Endothelial cell of umbilical vein (primary cell): ENCODE results near the gene PLS1.

Experiments used
- CTCF ChIP-seq, 2 donors: IDR thresholded peaks; 1 replicate in 1 of 2; 2 replicates in 1 of 2; pipeline ENCODE4 v1.5.1; 2011; ENCODE audit warnings: low read length in 2 of 2, mild to moderate bottlenecking in 2 of 2, moderate library complexity in 2 of 2, control low read depth in 1 of 2, inconsistent platforms in 1 of 2, low read depth in 1 of 2; ENCODE audit not compliant: insufficient read depth in 1 of 2; ENCODE audit errors: extremely low read depth in 1 of 2
- GATA2 ChIP-seq: IDR thresholded peaks from 2 replicates; pipeline ENCODE4 v1.7.0; 2011; ENCODE audit warnings: low read depth, mild to moderate bottlenecking, moderate library complexity, mixed read lengths, low read length; ENCODE audit not compliant: insufficient read length, insufficient read depth
- MAX ChIP-seq: IDR thresholded peaks from 2 replicates; pipeline ENCODE4 v1.6.1; 2011; ENCODE audit not compliant: insufficient read depth, insufficient read length
- POLR2A ChIP-seq: IDR thresholded peaks from 2 replicates; pipeline ENCODE4 v1.6.1; 2012; ENCODE audit warnings: low read depth, mild to moderate bottlenecking, control low read depth, low read length

GRCh38 chr3:142595141-142595540 lies 1.1 kb upstream of the PLS1 start:
- TF ChIP-seq CTCF (IDR thresholded peaks at IDR 0.05; ENCODE audit: extremely low read depth in 1 of 2, insufficient read depth in 1 of 2, low read depth in 1 of 2, low read length in 2 of 2) (no peak), POLR2A (no peak), MAX (no peak), GATA2 (no peak)
